Esophagus (tissue), 2 donors: ENCODE measurements around the gene SUCLG1. TPM values are rescaled to one million over a fixed set of nuclear protein-coding genes. Genes with fewer than 3 reads are reported as not detected.

Experiments
- H3K27ac ChIP-seq, 2 donors: one replicate each; pipeline ENCODE4 v1.5.1; 2013; ENCODE audit warnings: low read depth in 2 of 2, mild to moderate bottlenecking in 2 of 2, inconsistent platforms in 1 of 2, low read length in 1 of 2, moderate library complexity in 1 of 2
- H3K27me3 ChIP-seq, 2 donors: one replicate each; pipeline ENCODE4 v1.6.1; 2013; ENCODE audit warnings: low read length in 2 of 2, control low read depth in 1 of 2, mild to moderate bottlenecking in 1 of 2; ENCODE audit not compliant: insufficient read depth in 2 of 2, control insufficient read depth in 1 of 2
- H3K36me3 ChIP-seq, 2 donors: one replicate each; pipeline ENCODE4 v1.6.1; 2013; ENCODE audit warnings: low read length in 1 of 2; ENCODE audit not compliant: control insufficient read depth in 2 of 2, insufficient read depth in 2 of 2
- H3K4me1 ChIP-seq, 2 donors: one replicate each; pipeline ENCODE4 v1.6.1; 2013; ENCODE audit warnings: low read length in 1 of 2; ENCODE audit not compliant: control insufficient read depth in 2 of 2, insufficient read depth in 2 of 2
- H3K4me3 ChIP-seq, 2 donors: one replicate each; pipeline ENCODE4 v1.5.1; 2013; ENCODE audit warnings: low read length in 2 of 2, mild to moderate bottlenecking in 2 of 2, low read depth in 1 of 2, moderate library complexity in 1 of 2
- H3K9me3 ChIP-seq, 2 donors: one replicate each; pipeline ENCODE4 v1.6.1; 2013; ENCODE audit warnings: mild to moderate bottlenecking in 2 of 2, low read depth in 1 of 2, low read length in 1 of 2, moderate library complexity in 1 of 2; ENCODE audit not compliant: control insufficient read depth in 2 of 2, insufficient read depth in 1 of 2
- WGBS, 2 donors: extraction: QIAGEN DNeasy Blood & Tissue Kit; methylation state at CpG; one replicate each; pipeline ENCODE4 v1.1.7; 2013; 5-methylcytosine and 5-hydroxymethylcytosine counted together
- polyA plus RNA-seq, 2 donors: library from polyadenylated mRNA; stranded (reverse); fragments of 200-250 nt; gene quantifications; one replicate each; pipeline ENCODE4 v1.2.3, GENCODE V29; 2013
- donor health status: healthy with polysubstance abuse.
- donor health status: Bipolar disorder and iron deficiency.

The SUCLG1 gene
- polyA plus RNA-seq, 2 donors = 115 to 117 TPM

DNA sequence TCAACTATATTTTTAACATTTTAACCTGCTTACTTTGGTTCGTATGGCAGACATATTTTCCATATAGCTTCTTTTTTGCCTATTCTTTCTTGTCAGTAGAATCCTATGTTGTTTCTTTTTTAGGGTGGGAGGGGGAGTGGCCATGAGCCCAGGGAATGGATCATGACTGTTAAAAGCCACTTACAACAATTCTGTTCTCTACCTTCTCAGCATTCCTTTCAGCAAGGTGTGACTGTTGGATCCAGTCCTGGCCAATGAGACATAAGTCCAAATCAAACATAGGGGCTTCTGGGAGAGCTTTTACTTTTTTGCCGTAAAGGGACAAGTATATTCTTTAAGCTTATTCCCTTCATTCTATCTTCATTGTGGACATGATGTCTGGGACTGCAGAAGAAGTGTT lies 32.2 kb upstream of the SUCLG1 start:
- Histone ChIP-seq H3K36me3 (no peaks in the 10 kb centered on the region), H3K4me1 (peaks cover 0 to 2% of the 10 kb centered on the region in 2 donors), H3K4me3 (no peak overlapping the region), H3K27ac (no peak overlapping the region), H3K27me3 (no peaks in the 10 kb centered on the region), H3K9me3 (peaks cover 0 to 3% of the 10 kb centered on the region in 2 donors)
- WGBS, 2 donors = 39 to 54% methylated on average over 2 of the region's 2 CpGs

DNA sequence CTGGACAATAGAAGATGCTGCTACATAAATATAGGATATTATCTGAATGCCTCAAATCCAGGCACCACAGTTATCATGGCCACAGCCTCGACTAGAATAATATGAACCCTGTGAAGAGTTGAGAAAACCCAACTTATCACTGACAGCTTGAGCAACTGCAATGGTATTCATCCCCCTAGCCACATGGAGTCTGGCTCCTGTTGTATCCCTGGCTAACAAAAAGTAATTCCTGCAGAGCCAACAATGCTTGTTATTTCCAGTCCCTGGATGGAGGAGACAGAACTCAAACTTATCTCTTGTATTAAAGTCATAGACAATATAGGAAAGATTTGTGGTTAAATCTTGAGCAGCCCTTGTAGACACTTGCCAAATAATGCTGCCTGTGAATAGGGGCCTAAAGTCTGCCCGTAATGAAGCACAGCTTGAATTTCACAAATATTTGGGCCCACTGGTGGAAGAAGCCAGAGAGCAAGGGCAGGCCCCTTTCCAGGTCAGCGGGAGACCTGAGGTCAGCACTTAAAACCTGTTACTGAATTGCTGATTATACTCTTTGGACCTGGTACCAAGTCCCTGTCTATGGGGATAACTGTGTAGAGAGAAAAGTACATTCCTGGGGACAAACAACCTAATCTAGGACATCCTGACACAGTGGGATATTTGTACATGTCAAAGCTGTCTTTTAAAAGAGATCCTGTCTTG lies 28.4 kb upstream of the SUCLG1 start:
- Histone ChIP-seq H3K36me3 (no peaks in the 10 kb centered on the region), H3K27me3 (no peaks in the 10 kb centered on the region), H3K4me3 (no peak overlapping the region), H3K4me1 (no peaks in the 10 kb centered on the region), H3K9me3 (no peaks in the 10 kb centered on the region), H3K27ac (no peak overlapping the region)
- 48 to 51% methylated on average over 3 of the region's 3 CpGs for WGBS, 2 donors

DNA sequence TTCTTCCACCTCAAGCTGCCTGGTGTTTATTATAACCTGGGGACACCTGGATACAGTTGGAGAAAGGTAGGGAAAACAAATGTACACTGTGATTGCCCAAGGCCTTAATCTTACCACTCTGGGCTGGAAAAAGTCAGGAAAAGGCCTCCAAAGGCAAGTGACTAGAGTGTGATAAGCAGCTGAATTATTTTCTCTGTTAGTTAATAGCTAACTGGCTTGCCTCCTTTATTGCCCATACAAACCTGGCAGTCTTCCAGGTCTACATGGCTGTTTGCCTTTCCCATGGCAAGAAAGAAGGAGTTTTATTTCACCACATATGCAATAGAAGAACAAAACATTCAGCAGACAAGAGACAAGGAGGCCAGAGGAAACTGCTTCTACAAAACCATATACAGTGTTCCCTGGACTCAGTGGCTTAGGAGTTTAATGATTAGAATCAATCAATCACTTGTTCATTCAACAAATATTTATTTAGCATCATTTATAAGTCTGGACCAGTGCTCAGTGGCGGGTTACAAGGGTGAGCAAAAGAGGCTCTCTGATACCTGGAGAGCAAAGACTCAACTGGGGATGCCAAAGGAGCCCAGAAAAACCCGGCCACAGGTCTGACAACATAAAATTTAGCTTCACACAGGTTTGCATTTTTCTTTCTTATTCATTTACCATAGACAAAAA lies 27.5 kb upstream of the SUCLG1 start:
- H3K36me3 ChIP-seq = no peaks in the 10 kb centered on the region
- no peaks in the 10 kb centered on the region for H3K4me1 ChIP-seq
- no peaks in the 10 kb centered on the region for H3K9me3 ChIP-seq
- WGBS, 2 donors = 64 to 83% methylated on average over 2 of the region's 2 CpGs
- H3K27ac ChIP-seq = no peak overlapping the region
- H3K4me3 ChIP-seq = no peak overlapping the region
- H3K27me3 ChIP-seq = no peaks in the 10 kb centered on the region

DNA sequence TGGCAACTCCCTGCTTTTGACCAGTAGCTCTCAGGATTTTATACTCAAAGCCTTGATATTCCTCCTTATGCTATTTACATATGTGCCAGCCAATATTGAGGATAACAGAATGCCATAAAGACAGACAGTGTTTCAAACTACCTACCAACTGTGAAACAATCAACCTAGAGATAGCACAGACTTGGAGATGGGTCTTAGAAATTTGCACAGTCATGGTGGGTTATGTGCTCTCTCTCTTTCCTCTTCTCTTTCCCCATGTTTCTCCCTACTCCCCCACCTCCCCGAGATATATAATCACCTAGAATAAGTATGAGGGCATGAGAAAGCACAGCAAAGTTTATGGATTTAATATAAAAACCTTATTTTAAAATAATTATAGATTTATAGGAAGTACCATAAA lies 24.2 kb upstream of the SUCLG1 start:
- no peak overlapping the region for H3K4me3 ChIP-seq

DNA sequence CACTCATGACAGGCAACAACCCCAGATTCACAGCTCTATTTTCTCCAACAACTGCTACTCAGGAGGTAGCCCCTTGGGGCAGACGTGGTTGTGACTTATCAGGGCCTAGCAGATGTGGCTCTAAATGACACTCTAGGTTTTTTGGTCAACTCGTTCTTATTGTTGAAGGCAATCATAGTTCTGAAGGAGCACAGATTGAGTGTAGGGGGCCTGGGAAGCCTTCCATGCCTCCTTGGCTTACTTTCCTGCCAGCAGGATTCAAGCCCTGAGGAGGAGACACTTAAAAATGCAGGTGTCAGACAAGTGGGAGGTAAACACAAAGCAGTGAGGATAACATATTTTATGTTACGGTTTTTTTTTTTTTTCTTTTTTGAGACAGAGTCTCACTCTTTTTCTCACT lies 23.5 kb upstream of the SUCLG1 start:
- Histone ChIP-seq H3K4me3 (no peak overlapping the region), H3K27ac (no peak overlapping the region), H3K27me3 (no peaks in the 10 kb centered on the region), H3K9me3 (no peaks in the 10 kb centered on the region), H3K36me3 (no peaks in the 10 kb centered on the region), H3K4me1 (no peaks in the 10 kb centered on the region)
- 68 to 74% methylated on average over 3 of the region's 3 CpGs for WGBS, 2 donors

More for the DNA sequence above, 24.2 kb upstream of the SUCLG1 start:
- H3K9me3 ChIP-seq = no peaks in the 10 kb centered on the region
- no peaks in the 10 kb centered on the region for H3K27me3 ChIP-seq
- no peaks in the 10 kb centered on the region for H3K4me1 ChIP-seq
- H3K36me3 ChIP-seq = no peaks in the 10 kb centered on the region
- H3K27ac ChIP-seq = no peak overlapping the region
- WGBS, 2 donors = 73 to 94% methylated on average over 1 of the region's 1 CpG

DNA sequence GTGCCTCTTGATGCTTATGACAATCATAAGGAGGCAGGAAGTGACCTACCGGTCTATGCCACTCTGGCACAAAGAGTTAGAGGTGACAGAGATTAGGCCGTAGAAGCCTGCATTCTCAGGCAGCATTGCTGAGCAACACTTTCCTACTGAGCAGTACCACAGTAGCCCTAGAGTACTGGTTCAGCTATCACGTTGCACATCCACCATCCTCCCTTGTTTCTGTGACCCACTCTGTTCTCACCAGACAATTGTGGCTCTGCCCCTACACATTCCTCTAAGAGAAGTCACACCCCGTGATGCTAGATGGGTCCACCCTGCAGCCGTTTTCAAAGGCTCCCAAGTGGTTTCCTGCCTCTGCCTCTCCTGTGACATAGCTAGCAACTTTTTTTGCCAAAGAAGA lies 22.6 kb upstream of the SUCLG1 start:
- WGBS, 2 donors = 51 to 57% methylated on average over 5 of the region's 5 CpGs
- Histone ChIP-seq H3K27me3 (no peaks in the 10 kb centered on the region), H3K9me3 (peaks cover 0 to 2% of the 10 kb centered on the region in 2 donors), H3K4me3 (no peak overlapping the region), H3K36me3 (no peaks in the 10 kb centered on the region), H3K27ac (no peak overlapping the region), H3K4me1 (no peaks in the 10 kb centered on the region)

DNA sequence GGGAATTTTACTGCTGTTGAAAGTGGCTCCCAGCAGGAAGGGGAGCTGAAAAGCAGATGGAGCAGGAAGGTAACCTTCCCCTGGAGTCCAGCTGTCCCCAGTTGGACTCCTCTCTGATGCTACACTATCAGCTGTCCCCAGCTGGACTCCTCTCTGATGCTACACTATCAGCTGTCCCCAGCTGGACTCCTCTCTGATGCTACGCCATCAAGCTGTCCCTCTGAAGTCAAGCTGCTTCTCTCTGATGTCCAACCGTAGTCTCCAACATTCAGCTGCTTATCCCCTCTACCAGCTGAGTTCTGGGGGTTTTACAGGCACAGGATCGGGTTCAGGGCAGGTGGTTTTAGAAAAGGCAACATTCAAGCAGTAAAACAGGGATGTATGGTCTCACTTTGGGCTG lies 19.8 kb upstream of the SUCLG1 start:
- no peaks in the 10 kb centered on the region for H3K36me3 ChIP-seq
- no peaks in the 10 kb centered on the region for H3K27me3 ChIP-seq
- 88 to 95% methylated on average over 3 of the region's 3 CpGs for WGBS, 2 donors
- H3K4me1 ChIP-seq = no peaks in the 10 kb centered on the region
- no peak overlapping the region for H3K27ac ChIP-seq
- H3K9me3 ChIP-seq = peaks cover 0 to 3% of the 10 kb centered on the region in 2 donors
- no peak overlapping the region for H3K4me3 ChIP-seq

DNA sequence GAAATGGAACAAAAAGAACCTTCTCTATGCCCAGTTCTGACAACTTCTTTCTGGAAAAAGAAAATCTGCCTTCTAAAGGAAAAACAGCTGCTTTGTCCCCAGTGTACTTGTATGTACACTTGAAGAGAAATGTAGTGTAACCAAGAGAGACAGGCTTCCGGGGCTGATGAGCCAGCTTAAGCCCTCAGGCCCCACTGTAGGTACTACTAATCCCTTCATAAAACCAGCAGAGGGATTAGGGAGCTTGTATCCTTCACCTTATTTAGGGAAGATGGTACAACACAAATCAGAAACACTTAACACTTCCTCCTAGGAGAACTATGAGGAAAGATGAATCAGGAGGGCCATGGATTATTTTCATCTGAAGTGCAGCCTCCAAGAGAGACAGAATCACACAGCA lies 18.8 kb upstream of the SUCLG1 start:
- H3K36me3 ChIP-seq = no peaks in the 10 kb centered on the region
- 42 to 68% methylated on average over 1 of the region's 1 CpG for WGBS, 2 donors
- no peaks in the 10 kb centered on the region for H3K4me1 ChIP-seq
- H3K27me3 ChIP-seq = no peaks in the 10 kb centered on the region
- H3K9me3 ChIP-seq = peaks cover 0 to 3% of the 10 kb centered on the region in 2 donors
- no peak overlapping the region for H3K4me3 ChIP-seq
- H3K27ac ChIP-seq = peak overlapping the region; percentile 3

DNA sequence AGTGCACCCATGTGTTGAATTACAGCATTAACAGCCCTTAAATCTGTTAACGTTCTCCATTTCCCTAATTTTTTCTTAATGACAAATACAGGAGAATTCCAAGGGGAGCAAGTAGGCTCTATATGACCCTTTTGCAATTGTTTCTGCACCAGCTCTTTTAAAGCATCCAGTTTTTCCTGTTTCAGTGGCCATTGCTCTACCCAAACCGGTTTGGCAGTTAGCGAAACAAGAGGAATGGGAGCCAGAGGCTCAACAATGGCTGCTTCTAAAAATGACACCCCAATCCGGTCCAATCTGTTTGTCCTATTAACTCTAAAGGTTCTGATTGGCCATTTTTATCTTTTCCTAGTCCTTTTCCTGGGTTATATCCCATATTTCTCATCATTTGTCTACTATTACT lies 15.1 kb upstream of the SUCLG1 start:
- no peaks in the 10 kb centered on the region for H3K27me3 ChIP-seq
- no peak overlapping the region for H3K4me3 ChIP-seq
- WGBS, 2 donors = 45 to 49% methylated on average over 4 of the region's 4 CpGs
- no peak overlapping the region for H3K27ac ChIP-seq
- peaks cover 0 to 3% of the 10 kb centered on the region in 2 donors for H3K9me3 ChIP-seq
- H3K36me3 ChIP-seq = no peaks in the 10 kb centered on the region
- no peaks in the 10 kb centered on the region for H3K4me1 ChIP-seq
